HL-60/S4 treated with retinoic acid at 250 ng/mL for 4 days and 3 days (cell line): Measurements from ENCODE around the gene AHNAK2.

Source experiments
- in situ Hi-C: fragments of 300-500 bp; cut with MboI; formaldehyde crosslinking; loops from 2 replicates; pipeline ENCODE4 v1.7.0; 2022; ENCODE audit warnings: low sequenced_read_pairs

AHNAK2 gene

DNA sequence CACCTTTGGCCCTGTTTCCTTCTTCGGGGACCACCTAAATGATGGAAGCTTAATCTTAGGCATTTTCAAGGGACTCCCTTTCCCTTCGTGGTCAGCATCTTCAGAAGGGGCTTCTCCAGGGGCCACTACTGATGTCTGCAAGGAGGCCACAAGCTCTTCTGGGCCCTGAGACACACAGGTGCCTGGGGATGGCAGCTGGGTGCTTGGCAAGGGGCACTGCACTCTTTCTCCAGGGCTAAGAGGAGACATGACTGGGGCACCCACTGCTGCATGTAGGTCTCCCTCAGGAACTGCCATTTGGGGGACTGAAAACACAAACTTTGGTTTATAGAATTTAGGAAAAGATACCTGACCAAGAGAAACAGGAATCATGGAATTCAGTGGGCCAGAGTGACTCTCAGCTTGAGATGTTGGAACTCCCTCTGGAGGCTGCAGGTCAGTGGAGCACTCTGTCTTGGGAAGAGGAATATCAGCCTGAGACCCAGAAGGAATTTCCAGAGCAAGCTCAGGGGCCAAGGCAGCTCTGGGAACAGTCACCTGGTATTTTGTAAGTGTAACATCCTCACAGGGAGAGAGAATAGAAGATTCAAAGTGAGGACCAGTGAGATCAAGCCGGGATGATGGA, 37.5 kb downstream of the AHNAK2 start:
- in situ Hi-C loops: no loop called here

- in situ Hi-C loops: no loop called here
Measured at GRCh38 chr14:104939666-104940410, 38.3 kb downstream of the AHNAK2 start.

DNA sequence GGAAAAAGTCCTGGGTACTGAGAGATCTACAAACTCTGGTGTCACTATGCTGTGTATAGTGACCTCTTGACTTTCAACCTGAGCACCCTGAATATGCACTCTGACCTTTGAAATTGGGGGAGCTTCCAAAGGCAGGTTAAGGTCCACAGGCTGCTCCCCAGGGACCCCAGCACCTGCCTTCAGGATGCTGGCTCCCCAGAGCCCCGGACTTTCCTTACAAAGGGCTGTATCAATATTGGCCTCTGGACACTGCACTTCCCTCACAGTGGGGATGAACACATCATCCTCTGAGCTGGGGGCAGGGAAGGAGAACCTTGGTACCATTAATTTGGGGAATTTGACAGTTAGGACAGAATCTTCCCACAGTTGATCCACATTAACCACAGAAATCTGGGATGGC, 39.2 kb downstream of the AHNAK2 start:
- in situ Hi-C loops: no loop called here

DNA sequence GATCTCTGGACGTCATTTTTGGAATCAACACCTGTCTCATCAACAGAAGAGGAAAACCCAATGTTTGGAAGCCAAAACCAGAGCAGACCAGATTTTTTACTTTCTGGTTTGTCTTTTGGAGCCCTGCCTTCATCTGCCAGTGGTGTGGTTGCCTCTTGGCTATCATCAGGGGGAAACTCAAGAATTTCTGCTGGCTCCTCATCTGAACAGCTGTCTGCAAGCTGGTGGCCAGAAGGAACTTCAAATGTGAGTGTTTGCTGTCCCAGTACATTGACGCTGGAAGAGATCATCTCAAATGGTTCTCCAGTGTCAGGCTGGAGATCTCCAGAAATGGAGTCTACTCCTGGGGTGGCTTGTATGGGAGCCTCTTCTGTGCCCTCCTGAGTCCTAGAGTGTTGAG, 39.7 kb downstream of the AHNAK2 start:
- in situ Hi-C loops: no loop called here

DNA sequence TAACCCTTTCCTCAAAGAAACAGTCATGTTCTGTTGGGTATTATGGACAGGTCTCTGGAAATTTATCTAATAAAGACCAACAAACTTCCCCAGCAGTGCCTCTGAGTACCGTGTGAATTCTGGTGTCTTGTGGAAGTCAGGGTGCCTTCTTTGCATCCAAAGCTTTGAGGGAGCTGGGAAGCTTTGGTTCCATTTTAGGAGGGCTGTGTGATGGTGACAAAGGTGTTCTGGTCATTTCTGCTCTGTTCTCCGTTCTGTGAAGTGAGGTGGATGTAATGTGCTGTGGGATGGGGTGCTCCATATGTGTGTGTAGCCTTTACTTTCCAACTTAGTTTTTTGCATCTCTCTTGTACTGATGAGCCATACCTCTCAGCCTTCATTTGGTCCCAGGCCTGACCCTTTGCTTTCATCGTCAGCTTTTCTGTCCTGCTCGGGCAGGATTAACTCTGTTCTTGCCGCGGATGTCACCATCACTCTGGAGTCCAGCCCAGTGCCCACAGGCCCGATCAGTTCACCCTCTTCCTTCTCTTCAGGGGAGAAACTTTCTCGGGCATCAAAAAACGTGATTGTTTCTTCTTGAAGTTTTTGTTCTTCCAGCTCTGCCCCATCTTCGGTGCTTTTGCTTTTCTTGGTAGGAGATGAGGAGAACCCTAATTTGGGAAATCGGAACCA, 40.3 kb downstream of the AHNAK2 start:
- in situ Hi-C loops: no loop called here

DNA sequence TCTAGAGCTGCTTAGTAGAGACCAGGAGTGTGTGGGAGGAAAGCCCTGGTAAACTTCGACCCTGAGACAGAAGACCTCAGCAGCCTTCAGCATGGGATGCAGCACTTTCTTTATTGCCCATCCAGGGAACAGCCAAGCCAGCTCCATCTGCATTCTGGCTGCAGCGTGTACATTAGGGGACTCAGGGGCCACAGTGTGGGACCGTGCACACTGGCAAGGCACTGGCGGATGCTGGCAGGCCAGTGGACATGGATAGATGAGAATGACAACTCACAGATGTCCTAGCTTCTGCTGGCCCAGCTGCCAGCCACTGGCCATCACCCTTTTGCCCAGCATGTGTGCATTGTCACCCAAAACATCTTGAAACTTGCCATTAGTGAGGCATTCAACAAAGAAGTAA, 41.0 kb downstream of the AHNAK2 start:
- in situ Hi-C loops: no loop called here

GRCh38 chr14:104936361-104937155, 41.6 kb downstream of the AHNAK2 start:
- in situ Hi-C loops: no loop called here

DNA sequence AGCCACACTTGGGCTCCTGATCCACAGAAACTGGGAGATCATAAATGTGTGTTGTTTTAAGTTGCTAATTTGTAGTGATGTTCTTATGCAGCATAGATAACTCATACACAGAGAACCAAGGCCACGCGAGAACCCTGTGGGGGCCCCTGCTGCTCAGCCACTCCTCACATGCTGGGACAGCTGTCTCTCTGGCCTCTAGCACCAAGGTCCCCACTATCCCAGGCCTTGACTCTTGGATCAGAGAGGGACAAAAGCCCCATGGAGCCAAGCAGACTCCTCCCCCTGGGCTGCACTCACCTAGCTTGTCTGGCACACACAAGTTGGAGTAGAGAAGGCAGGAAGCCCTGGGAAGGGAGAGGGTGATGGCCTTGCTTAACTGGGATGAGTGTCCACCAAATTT, 42.2 kb downstream of the AHNAK2 start:
- in situ Hi-C loops: no loop called here

DNA sequence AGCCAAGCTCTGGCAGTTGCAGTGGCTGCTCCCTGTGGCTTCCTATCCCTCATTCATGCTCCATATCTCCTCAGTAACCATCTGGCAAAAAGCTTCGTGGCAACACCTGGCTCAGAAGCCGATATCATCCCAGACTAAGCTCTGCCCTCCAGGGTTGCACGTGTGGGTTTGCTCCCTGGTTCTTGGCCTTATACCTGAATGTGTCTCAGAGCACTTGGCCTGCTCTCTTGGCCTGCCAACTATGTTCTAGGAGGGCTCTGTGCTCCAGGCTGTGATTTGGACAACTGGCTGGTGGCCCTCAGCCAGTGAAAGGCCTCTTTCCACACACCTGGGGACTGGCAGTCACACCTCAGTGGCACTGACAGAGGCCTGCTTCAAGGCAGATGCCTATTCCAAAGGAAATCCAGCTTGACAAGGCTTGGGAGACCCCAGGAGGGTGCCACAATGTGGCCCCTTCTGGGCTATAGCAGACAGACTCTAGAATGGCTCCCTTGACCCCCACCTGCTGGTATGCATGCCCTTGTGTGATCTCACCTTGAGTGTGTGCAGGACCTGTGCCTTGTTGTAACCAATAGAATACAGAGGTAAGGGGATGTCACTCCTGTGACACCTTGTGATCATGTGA, 43.0 kb downstream of the AHNAK2 start:
- in situ Hi-C loops: no loop called here

GRCh38 chr14:104933746-104934733, 44.1 kb downstream of the AHNAK2 start:
- in situ Hi-C loops: no loop called here

DNA sequence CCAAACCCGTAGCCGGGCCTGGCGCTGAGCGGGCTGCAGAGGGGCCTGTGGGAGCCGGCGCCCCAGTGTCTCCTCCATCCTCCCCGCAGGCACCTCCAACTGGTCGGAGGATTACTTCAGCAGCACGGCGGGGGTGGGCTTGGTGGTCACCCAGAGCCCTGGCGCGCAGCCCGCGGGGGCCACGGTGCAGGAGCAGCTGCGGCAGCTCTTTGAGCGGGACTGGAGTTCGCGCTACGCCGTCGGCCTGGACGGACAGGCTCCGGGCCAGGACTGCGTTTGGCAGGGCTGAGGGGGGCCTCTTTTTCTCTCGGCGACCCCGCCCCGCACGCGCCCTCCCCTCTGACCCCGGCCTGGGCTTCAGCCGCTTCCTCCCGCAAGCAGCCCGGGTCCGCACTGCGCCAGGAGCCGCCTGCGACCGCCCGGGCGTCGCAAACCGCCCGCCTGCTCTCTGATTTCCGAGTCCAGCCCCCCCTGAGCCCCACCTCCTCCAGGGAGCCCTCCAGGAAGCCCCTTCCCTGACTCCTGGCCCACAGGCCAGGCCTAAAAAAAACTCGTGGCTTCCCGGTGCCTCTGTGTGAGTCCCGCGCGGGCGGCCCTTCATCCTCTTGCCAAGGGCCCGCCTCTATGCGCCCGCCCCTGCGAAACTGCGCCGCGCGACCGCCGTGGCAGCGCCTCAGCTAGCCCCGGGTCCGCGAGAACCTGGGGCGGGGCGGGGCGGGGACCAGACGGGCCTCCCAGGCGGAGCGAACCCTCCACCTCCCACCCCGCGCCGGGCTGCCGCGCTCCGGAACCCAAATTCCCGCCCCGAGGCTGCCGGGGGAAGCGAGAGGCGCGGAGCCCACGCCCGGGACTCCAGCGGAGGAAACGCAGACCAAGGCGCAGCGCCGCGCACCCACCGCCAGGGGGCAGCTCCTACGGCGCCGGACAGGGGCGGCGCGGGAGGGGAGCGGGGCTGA, 45.2 kb downstream of the AHNAK2 start:
- in situ Hi-C loops: no loop called here

DNA sequence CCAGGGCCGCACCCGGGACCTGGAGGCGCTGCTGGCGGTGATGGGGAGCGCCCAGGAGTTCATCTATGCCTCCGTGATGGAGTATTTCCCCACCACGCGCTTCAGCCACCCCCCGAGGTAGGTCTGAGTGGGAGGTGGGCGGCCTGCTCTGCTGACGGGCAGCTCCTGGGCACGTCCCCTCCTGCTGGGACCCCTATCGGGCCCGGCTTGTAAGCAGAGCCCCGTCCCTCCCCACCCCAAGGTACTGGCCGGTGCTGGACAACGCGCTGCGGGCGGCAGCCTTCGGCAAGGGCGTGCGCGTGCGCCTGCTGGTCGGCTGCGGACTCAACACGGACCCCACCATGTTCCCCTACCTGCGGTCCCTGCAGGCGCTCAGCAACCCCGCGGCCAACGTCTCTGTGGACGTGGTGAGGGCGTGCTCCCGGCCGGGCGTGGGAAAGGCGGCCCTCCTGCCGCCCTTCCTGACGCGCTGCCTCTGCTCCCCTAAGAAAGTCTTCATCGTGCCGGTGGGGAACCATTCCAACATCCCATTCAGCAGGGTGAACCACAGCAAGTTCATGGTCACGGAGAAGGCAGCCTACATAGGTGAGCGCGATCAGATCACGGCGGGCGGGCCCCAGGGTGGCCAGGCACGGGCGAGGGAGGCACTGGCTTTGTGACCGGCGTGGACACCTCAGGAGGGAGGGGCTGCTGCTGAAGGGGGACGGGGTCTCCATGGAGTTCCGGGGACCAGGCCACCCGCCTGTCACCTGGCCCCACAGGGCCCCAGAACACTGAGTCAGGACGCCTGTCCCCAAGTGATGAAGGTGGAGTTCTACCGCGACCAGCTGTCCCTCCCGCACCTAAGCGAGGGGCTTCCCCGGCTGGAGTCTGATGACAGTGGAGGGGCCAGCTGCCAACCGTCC, 46.2 kb downstream of the AHNAK2 start:
- in situ Hi-C loops: no loop called here

DNA sequence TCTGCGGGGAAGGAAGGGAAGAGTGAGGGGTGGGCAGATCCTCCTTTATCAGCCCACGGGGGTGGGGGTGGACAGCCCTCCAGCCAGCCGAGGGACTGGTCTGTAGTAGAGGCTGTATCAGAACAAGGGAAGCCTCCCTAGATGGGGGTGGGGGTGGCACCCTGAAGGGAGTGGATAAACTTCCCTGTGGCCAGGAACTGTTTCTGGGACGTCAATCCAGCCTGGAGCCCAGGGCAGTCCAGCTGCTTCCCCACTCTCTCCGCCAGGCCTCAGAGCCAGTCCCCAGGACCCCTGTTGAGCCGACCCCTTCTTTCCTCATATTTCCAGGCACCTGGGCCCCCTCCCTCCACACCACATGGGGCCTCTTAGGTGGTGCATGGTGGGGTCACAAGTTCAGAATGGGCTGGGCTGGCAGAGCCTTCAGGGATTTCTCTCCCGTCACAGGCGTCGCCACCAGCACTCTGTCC, 46.8 kb downstream of the AHNAK2 start:
- in situ Hi-C loops: no loop called here

GRCh38 chr14:104930526-104931303, 47.5 kb downstream of the AHNAK2 start:
- in situ Hi-C loops: no loop called here

DNA sequence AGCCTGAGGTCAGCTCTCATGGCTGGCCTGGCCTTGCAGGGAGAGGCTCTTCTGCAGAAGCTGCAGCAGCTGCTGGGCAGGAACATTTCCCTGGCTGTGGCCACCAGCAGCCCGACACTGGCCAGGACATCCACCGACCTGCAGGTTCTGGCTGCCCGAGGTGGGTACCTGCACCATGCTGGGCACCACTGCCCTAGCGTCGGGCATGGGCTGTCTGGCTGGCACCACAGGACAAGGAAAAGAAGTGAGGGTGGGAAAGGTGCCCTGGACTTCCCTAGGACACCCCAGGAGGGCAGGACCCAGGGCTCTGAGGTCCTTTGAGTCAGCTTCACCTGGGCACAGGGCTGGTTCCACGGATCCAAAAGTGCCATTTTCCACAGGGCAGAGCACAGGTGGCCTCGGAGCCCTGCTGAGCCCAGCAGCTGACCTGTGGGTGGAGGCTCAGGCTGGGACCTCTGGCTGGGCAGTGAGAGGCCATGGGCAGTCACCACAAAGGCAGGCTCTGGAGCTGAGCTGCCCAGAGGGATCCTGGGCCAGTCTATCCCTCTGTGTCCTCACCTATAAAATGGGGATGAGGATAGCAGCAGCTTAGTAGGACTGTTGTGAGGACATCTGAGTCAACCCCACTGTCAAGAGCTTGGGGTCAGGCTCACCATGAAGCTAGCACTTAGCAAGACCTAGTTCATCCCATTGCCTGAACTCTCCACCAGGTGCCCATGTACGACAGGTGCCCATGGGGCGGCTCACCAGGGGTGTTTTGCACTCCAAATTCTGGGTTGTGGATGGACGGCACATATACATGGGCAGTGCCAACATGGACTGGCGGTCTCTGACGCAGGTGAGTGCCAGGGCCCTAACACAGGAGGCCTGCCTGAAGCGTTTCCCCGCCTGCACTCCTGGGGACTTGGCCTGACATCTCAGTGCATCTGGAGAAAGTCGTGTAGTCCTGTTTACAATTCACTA, 48.6 kb downstream of the AHNAK2 start:
- in situ Hi-C loops: no loop called here
